Measurements from ENCODE around the gene RB1.
A peak's percentile ranks its signal among the peaks of the same experiment; 100 is the strongest.
"Not testable (repeated sequence)": the region's sequence is repeated elsewhere in the genome, so short reads cannot be mapped to it uniquely, and the experiment has no call there.

RB1 gene

DNA sequence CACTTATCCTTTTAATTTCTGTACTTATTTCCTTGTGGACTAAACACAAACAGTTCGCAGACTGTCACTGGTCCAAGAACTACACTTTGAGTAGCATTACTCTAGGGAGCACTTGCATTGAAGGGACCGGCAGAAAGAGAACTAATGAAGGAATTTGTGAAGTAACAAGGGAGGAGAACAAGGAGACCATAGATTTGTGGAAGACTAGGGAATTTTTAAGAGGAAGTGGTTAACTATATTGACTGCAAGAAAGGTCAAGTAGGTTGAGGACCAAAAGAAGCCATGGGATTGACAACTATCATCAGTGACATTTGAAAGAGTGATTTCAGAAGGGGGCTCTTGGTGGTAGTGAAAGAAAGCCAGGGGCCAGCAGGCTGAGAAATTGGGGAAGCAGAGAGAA lies 4.0 kb upstream of the RB1 start:
- no peak for DNase-seq

DNA sequence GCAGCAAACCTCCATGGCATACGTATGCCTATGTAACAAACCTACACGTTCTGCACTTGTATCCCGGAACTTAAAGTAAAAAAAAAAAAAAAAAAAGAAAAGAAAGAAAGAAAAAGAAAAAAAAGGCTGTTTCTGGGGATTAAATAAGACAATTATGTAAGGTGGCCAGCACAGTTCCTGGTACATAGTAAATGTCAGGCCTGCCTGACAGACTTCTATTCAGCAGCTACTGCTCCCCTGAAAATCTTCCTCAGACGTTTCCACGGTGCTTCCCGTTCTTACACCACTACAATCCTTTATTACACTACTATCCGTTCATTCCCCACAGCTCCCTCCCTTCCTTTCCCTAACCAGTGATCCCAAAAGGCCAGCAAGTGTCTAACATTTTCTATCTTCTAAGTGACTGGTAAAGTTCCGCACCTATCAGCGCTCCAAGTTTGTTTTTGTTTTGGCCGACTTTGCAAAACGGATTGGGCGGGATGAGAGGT lies 636 bp upstream of the RB1 start:
- DNase-seq: no peak

DNA sequence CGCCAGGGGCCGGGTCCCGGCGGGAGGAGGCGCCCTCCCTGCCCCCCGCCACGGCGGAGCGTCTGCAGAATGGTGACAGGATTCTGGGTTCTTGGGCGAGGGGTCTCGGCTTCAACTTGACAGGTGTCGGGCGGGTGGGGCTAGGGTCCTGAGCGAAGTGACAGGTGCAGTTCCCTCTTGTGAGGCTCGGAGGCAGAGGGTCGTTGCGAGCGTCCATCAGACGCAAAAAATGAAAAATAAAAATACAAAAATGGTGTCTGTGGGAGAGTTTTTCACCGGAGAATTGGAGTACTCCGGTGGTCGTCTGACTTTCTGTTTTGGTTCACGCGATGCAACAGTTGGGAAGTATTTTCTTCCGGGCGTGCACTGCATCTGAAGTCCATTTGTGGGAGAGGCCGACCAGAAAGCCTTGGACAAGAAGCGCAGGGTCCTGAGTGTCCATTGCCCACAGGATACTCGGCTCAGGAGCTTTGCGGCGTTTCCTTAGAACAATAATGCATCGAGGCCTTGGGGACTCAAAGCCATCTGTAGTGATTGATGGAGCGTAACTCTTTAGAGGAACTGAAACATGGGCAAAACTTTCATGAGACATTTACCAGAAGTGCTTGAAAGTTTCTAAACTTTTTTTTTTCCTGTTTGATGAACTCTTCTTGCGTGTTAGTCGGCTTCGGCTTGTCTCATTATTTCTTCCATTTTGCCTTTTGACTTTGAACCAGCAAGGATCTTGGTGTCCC lies 759 bp downstream of the RB1 start:
- DNase-seq: peak; percentile 35

DNA sequence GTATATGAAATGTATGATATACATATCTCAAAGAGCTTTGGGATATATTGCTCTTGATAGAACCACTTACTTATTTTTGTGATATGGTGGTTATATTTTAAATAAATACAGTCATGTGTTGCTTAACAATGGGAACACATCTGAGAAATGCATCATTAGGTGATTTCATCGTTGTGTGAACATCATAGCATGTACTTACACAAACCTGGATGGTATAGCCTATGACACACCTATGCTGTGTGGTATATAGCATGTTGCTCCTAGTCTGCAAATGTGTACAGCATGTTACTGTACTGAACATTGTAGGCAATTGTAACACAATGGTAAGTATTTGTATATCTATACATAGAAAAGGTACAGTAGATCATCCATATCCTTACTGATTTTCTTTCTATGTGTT lies 7.7 kb downstream of the RB1 start:
- no peak for DNase-seq

DNA sequence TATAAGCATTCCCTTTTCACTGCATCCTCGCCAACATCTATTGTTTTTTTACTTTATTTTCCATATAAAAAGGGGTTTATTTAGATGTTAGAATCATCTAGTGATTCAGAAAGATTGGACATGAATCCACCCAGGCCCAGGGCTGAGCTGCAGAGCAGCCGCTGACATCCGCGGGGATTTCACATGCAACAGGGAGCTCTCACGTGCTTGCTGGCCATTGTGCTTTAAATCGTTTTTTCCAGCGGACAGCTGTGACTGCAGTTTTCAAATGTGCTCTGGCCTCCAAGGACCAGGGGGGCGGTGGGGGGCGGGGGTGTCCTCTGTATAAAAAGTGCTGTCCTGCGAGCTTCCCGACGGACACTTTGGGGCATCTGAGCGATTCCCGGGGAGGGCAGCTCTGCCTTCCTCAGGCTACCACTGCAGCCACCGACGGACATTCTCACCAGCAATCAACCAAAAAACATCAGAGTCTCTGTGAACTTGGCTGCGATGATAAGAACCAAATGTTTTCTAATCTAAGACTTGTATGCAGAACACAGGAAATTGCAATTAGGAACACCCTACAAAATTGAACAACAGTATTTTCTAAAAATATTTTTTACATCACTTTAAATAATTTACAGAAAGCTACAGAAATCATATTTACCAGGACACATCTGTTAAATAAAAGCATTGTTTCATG lies 12.6 kb downstream of the RB1 start:
- no peak for DNase-seq

DNA sequence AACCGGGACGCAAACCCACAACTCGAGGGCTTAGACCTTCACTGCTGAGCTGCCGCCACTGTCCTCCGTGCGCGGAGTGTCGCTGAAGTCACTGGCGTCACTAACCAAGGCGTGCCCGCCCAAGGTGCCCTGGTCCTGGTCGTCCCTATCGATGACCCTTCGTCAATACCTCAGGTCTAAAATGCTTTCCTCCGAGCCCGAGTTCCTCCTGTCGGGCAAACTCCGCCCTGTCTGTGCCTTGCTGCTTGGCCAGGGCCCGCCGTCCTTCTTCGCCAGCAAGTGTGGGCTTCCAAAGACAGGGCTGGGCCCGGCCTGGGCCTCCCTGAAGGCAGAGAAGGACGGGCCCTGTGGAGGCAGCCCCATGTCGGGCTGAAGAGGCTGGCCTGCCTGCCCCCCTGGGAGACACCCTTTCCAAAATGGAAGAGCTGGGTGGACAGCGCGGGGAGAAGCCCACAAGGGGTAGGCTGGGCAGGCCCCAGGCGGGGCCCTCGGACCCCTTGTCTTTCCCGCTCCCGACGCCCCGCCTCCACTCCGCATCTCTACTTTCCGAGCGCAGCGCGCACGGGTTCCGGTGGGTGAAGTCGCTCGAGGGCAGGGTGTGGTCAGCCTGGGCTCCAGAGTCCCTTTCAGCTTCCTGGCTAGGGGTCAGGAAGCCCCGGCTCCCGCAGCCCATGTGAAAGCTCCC lies 13.4 kb downstream of the RB1 start:
- no peak for DNase-seq

DNA sequence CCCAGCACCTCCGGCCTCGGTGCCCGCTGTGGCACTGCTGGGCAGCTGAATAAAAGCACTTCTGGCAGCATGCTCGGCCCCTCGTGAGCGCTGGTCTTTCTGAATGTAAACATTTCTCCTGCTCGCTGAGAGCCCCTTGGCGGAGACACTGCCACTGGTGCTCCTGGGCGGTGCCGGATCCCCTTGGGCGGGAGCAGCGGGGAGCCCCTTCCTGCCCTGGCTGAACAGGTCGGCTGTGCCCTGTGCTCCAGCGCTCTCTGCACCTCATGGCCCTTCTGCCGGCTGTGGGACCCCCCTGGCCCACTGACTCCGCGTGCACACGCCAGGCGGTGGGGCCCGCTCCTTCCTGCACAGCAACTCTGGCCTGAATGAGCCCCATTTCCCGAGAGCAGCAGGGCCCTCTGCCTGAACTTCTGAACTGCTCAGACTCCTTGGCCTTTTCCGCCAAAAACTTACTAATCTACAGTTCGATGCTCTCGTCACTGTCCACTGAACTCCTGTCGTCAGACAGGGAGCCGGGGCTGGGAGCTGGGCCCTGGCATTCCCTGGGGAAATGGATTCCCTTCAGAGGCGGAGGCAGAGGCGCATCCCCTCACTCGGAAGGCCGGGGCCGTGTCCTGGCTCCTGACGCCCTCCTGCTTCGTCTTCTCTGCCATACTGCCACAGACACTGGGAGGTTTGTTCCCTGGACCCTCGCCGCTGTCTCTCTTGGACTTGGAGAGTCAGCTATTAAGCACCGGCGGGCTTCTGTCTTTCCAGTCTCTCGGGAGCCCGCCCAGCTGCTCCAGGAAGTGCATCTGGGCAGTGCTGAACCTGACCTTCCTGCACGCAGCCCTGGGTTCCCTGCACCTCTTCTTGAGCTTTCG lies 14.2 kb downstream of the RB1 start:
- DNase-seq: no peak

DNA sequence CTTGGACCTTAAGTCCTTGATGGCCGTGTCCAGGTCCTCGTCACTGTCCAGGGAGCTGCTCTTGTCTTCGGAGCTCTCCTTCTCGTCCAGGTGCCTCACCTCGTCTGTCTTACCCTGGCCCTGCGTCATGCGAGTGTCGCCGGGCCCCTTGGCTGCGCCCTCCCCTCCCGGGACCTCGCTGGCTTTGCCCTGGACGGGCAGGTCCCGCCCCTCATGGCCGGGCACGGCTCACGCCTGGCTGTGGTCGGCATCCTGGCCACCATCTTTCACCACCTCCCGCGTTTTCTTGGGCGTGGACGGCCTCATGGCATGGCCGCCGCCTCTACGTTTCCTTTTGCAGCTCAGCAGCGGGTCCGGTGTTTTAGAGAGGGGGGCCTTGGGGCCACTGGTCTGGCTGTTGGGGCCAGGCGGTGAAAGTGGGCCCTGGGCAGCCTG lies 14.8 kb downstream of the RB1 start:
- no peak for DNase-seq

DNA sequence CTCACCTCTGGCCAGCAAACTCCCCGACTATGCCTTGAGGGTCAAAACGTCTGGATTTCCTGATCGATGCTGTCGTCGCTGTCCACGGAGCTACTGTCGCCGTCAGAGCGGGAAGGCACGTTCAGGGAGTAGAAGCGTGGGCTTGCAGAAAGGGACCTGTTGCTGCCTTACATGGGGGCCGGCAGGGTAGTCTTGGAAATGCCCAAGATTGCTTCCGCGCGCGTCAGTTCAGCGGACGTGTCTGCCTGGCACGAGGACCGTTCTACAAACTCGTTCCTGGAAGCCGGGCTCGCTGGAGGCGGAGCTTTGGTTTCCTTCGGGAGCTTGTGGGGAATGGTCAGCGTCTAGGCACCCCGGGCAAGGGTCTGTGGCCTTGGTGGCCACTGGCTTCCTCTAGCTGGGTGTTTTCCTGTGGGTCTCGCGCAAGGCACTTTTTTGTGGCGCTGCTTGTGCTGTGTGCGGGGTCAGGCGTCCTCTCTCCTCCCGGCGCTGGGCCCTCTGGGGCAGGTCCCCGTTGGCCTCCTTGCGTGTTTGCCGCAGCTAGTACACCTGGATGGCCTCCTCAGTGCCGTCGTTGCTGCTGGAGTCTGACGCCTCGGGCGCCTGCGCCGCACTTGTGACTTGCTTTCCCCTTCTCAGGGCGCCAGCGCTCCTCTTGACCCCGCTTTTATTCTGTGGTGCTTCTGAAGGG lies 15.4 kb downstream of the RB1 start:
- DNase-seq: peak; percentile 5

DNA sequence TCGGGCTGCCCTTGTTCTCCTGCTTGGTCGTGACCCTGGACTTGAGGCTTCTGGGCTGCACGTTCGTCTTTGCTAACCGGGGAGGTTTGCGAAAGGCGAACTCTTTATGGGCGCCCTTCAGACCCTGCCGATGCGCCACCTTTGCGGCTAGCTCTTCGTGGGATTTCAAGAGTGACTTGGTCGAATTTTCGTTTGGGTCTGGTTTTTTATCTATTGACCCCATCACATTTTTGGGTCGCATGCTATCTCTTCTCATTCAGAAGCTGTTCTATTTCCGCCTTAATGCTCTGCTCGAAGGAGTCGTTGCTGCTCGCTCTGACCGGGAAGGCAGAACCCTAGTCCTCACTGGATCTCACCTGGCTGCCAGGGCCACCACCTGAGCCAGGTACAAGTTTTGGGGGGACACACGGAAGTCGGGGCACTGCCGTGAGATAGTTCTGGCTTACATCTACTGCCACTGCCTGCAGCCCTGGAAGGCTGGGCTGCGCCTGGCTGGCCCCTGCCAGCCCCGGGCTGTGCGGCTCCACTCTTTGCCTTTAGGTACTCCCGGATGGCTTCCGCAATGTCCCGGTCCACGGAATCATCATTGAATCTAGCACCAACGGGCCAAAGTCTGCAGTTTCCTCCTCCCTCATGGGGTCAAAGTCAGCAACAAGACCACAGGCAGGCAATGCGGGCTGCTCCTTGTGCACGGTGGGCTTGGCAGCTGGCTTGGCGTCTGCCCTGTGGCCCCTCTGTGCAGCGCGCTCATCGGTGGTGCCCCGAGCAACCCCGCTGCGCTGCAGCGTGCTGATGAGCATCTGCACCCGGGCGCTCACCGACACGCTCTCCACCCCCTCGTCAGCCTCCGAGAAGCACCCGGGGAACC lies 16.2 kb downstream of the RB1 start:
- DNase-seq: no peak

DNA sequence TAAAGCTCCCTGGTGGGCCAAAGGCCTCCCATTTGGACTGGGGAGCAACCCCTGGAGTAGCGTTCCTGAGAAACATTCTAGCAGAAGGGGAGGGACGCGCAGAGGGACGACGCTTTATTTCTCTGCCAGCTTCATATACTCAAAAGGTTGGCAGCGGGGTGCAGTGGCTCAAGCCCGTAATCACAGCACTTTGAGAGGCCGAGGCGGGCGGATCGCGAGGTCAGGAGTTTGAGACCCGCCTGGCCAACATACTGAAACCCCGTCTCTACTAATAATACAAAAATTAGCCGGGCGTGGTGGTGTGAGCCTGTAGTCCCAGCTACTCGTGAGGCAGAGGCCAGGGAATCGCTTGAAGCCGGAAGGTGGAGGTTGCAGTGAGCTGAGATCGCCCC lies 16.8 kb downstream of the RB1 start:
- DNase-seq: no peak

DNA sequence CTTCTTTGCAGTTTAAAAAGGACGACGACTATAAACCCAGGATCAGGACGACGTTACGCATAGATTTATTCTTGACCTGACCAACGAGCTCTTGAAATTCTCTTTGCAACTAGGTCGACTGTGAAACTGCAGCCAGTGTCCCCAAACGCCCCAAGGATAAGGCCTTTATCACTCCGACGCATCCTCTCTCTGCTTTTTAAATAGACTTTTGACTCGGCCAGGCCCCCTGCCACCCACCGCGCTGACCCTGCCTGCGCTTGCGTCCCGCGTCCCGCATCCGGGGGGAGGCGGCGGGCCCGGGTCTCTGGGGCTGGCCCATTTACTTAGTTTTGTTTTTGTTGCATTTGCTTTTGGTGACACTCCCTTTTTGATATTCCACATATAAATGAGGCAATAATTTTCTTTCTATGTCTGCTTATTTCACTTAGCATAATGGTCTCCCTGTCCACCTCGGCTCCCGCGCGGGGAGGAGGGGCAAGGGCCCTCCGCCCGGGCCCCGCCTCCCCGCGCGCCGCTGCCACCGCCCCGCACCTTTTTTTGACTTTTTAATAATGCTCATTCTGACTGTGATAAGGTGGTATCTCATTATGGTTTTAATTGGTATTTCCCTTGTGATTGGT lies 17.4 kb downstream of the RB1 start:
- no peak for DNase-seq

DNA sequence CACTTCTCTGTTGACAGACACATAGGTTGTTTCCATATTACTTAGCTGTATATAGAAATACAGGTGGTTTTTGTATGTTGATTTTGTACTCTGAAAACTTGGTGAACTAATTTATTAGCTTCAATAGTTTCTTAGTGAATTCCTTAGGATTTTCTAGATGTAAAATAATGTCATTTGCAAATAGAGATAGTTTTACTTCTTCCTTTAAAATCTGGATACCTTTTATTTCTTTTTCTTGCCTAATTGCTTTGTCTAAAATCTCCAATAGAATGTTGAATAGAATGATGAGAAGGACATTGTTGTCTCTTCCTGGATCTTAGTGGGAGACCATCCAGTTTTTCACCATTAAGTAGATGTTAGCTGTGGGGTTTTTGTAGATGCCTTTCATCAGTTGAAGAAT lies 18.7 kb downstream of the RB1 start:
- no peak for DNase-seq

DNA sequence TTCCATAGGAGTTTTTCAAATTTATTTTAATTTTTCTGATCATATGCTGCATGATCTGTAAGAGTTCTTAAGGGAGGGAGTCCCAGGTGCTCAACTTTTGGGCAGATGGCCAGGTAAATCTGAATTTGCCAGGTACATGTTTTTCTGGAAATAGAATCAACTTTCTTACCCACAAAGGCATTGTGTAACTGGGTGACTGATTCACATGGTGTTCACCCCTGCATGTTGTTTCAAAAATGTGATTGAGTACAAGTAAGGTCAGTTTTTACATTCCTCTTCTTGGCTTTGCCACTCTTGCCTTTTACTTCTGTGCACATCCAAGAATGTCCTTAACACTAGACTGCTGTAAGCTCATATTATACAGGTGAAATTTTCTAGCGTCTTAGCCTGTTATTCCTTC lies 30.4 kb downstream of the RB1 start:
- no peak for DNase-seq

DNA sequence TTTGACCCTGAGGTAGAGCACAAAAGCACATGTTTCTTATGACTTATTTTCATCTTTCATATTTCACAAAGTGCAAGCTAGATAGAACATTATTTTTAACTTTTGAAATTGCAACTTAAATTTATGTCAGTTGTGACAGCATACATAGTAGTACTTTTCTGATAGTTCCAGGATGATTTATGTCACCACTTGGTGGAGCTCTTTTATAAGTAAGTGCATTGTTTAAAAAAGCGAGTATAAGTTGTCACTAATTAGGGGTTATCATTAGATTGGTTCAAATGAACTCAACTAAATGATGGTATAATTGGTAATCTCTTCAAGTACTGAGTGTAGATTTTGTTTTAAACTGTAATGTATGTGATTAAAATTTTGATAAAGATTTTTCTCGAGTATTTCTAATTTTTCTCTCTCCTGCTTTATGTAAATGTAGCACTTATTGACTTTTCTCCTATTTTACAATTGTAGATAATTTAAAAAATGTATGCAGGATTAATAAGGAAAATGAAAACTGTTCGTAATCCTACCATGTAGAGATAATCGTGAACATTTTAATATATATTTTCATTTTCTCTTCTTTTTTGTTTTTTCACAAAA lies 31.1 kb downstream of the RB1 start:
- DNase-seq: peak; percentile 35

DNA sequence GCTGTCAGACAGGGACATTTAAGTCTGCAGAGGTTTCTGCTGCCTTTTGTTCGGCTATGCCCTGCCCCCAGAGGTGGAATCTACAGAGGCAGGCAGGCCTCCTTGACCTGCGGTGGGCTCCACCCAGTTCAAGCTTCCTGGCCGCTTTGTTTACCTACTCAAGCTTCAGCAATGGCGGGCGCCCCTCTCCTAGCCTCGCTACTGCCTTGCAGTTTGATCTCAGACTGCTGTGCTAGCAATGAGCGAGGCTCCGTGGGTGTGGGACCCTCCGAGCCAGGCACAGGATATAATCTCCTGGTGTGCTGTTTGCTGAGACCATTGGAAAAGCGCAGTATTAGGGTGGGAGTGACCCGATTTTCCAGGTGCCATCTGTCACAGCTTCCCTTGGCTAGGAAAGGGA lies 35.6 kb downstream of the RB1 start:
- not testable (repeated sequence) for DNase-seq

DNA sequence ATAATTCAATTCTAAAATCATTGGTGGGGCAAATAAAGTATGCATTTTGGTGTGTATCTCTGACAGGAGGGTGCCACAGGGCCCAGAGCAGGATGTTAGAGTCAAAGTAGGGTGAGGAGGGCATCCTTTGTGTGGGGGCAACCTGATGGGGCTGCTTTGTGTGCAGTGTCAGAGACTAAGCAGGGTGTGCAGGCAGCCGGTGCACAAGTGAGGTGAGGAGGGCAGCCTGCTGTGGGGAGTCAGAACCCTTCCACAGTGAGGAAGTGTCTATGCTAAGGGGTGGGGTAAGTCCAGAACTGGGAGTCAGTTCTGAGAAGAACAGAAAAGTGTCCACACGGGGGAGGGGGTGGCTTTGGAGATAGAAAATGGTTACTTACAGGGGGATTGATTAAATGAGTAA lies 40.7 kb downstream of the RB1 start:
- DNase-seq: no peak

DNA sequence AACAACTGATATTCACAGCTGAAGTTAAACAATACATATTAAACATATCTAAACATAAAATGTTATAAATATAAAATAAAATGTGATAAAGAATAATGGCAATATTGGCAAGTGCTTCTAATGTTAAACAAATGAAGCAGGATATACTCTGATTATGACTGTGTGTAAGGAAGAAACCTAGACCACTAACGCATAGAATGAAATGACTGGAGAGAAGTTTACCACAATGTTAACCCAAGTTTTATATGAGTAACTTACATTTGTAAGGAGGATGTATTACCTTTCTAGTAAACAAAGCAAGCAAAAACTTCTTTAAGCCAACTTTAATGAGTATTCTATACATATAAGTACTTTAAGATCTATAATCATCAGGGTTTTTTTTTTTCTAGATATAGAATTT lies 43.0 kb downstream of the RB1 start:
- no peak for DNase-seq

DNA sequence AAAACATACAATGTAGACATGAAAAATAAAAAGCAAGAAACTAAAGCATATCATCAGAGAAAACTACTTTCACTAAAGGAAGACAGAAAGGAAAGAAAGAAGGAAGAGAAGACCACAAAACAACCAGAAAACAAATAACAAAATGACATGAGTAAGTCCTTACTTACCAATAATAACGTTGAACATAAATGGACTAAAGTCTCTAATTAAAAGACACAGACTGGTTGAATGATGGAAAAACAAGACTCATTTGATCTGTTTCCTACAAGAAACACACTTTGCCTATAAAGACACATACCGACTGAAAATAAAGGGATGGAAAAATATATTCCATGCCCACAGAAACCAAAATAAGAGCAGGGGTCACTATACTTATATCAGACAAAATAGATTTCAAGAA lies 46.0 kb downstream of the RB1 start:
- no peak for DNase-seq

DNA sequence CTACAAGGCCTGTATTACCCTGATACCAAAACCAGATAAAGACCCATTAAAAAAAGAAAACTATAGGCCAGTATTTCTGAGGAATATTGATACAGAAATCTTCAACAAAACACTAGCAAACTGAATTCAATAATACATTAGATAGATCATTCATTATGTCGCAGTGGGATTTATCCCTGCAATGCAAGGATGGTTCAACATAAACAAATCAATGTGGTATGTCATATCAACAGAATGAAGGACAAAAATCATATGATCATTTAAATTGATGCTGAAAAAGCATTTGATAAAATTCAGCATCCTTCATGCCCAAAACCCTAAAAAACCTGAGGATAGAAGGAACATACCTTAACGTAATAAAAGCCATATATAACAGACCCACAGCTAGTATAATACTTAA lies 50.0 kb downstream of the RB1 start:
- no peak for DNase-seq

DNA sequence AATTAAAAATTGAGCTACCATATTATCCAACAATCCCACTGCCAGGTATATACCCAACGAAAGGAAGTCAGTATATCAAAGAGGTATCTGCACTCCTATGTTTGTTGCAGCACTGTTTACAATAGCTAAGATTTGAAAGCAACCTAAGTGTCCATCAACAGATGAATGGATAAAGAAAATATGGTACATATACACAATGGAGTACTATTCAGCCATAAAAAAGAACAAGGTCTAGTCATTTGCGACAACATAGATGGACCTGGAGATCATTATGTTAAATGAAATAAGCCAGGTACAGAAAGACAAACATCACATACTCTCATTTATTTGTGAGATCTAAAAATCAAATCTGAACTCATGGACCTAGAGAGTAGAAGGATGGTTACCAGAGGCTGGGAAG lies 52.0 kb downstream of the RB1 start:
- DNase-seq: not testable (repeated sequence)
